AG04449 (cell line): ENCODE data around the gene TOMT.

Experiments used
- CTCF ChIA-PET: fragments of 350-600 bp; formaldehyde crosslinking; extraction: SDS; loops from one replicate; lab custom pipeline; 2021; ENCODE audit warnings: antibody characterized with exemption; lab: Yijun Ruan, JAX
- POLR2A ChIA-PET: fragments of 400-600, 350-600 bp; formaldehyde crosslinking; extraction: SDS; loops from one replicate; lab custom pipeline; 2020; ENCODE audit warnings: antibody characterized with exemption, inconsistent platforms; lab: Yijun Ruan, JAX
- DNase-seq: peaks from one replicate; pipeline ENCODE4 v3.0.0-alpha.2; 2010; ENCODE audit warnings: low read depth, low spot score
- H3K4me3 ChIP-seq: 2 replicates; pipeline ENCODE4 v1.5.1; 2011; ENCODE audit warnings: low read depth, mild to moderate bottlenecking, control low read depth, low read length
- CTCF ChIP-seq: IDR thresholded peaks from one replicate; pipeline ENCODE4 v1.5.1; 2011; ENCODE audit warnings: mild to moderate bottlenecking, moderate library complexity, low read length, control low read depth, inconsistent platforms; ENCODE audit not compliant: insufficient read depth; ENCODE audit errors: missing control alignments

The TOMT gene

DNA sequence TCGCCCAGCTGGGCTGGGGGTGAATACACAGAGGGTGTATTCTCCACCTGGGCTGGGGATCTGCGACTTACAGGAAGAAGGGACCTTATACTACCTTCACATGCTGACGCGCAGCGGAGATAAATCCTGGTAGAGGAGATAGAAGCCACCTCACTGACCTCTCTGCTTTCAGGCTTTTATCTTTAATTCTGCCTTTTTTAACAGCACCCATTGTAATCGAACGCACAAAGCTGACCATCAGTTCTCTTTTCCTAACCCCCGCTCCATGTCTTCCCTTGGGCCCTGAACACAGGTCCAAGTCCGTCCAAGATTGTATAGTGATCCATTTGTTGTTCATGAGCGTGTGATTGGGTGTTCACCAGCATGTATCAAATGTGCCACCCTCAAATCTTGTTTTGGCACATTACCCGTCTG, 2.0 kb upstream of the TOMT start:
- CTCF ChIA-PET: interaction anchor here (0.9 to 1.2 kb wide), 2 partner anchors 79 to 81 kb away, joined by 3 read pairs; no protein-coding TSS in a partner anchor
- no peak for TF ChIP-seq CTCF
- peak overlapping the region; percentile 41 for H3K4me3 ChIP-seq
- POLR2A ChIA-PET: no interaction called here
- DNase-seq: no peak

- H3K4me3 ChIP-seq: peak overlapping the region; percentile 87
- ChIA-PET POLR2A (interaction anchor here (0.6 to 1.0 kb wide), 2 partner anchors 26 to 117 kb away, joined by 3 read pairs; no protein-coding TSS in a partner anchor), CTCF (interaction anchor here (1.0 to 3.2 kb wide), 10 partner anchors 9 to 318 kb away, joined by 3 to 19 read pairs (median 4); no protein-coding TSS in a partner anchor)
- TF ChIP-seq CTCF: no peak
- DNase-seq: no peak
Observed at GRCh38 chr11:72111300-72112142, 5.8 kb downstream of the TOMT start.

GRCh38 chr11:72112143-72112977, 6.6 kb downstream of the TOMT start, which contains the start of gene ANAPC15:
Gene ANAPC15 (minus strand): TSS chr11:72112695. CDS start chr11:72111276, 1,419 bp downstream.
- ChIA-PET POLR2A (interaction anchor here (0.6 to 1.6 kb wide), 5 partner anchors 19 to 31 kb away, joined by 3 to 4 read pairs (median 3); no protein-coding TSS in a partner anchor), CTCF (interaction anchor here (1.0 to 3.2 kb wide), 10 partner anchors 8 to 302 kb away, joined by 3 to 19 read pairs (median 4); no protein-coding TSS in a partner anchor)
- peak within 1 kb of the TSS; percentile 87 for H3K4me3 ChIP-seq
- peak; percentile 99 for DNase-seq
- no peak for TF ChIP-seq CTCF

- ChIA-PET POLR2A (interaction anchor here (0.6 to 1.6 kb wide), 5 partner anchors 20 to 30 kb away, joined by 3 to 4 read pairs (median 3); no protein-coding TSS in a partner anchor), CTCF (interaction anchor here (0.6 to 3.2 kb wide), 11 partner anchors 9 to 301 kb away, joined by 3 to 19 read pairs (median 4); no protein-coding TSS in a partner anchor)
- no peak for DNase-seq
- peak overlapping the region; percentile 52 for H3K4me3 ChIP-seq
- no peak for TF ChIP-seq CTCF
Observed at GRCh38 chr11:72112978-72113808, 7.5 kb downstream of the TOMT start.

- ChIA-PET CTCF (interaction anchor here (0.7 to 1.8 kb wide), 5 partner anchors 14 to 317 kb away, joined by 3 to 5 read pairs (median 3); no protein-coding TSS in a partner anchor), POLR2A (no interaction called here)
- no peak overlapping the region for H3K4me3 ChIP-seq
- no peak for DNase-seq
- TF ChIP-seq CTCF: no peak
Observed at GRCh38 chr11:72114570-72114969, 8.8 kb downstream of the TOMT start.
